ENCODE results near the gene TOM1L2.

TOM1L2 gene

GRCh38 chr17:17855976-17856375, 116.2 kb downstream of the TOM1L2 start:
- no peak for TF ChIP-seq CTCF (IDR thresholded peaks at IDR 0.05; ENCODE audit: insufficient read depth, low read depth, low read length, missing control alignments)
- no peak for DNase-seq (ENCODE audit: low read depth)
- H3K4me3 ChIP-seq (ENCODE audit: low read depth, low read length) = no peak overlapping the region

- TF ChIP-seq CTCF (IDR thresholded peaks at IDR 0.05; ENCODE audit: insufficient read depth, low read depth, low read length, missing control alignments) = no peak
- H3K4me3 ChIP-seq (ENCODE audit: low read depth, low read length) = no peak overlapping the region
- peak; percentile 43 for DNase-seq (ENCODE audit: low read depth)
Observed at GRCh38 chr17:17853811-17854447, 118.3 kb downstream of the TOM1L2 start.

GRCh38 chr17:17852930-17853329, 119.3 kb downstream of the TOM1L2 start:
- no peak for DNase-seq (ENCODE audit: low read depth)
- H3K4me3 ChIP-seq (ENCODE audit: low read depth, low read length) = no peak overlapping the region
- no peak for TF ChIP-seq CTCF (IDR thresholded peaks at IDR 0.05; ENCODE audit: insufficient read depth, low read depth, low read length, missing control alignments)

- no peak for DNase-seq (ENCODE audit: low read depth)
- no peak overlapping the region for H3K4me3 ChIP-seq (ENCODE audit: low read depth, low read length)
- no peak for TF ChIP-seq CTCF (IDR thresholded peaks at IDR 0.05; ENCODE audit: insufficient read depth, low read depth, low read length, missing control alignments)
Observed at GRCh38 chr17:17851103-17852002, 120.8 kb downstream of the TOM1L2 start.

GRCh38 chr17:17849845-17850373, 122.3 kb downstream of the TOM1L2 start:
- no peak overlapping the region for H3K4me3 ChIP-seq (ENCODE audit: low read depth, low read length)
- DNase-seq (ENCODE audit: low read depth) = peak; percentile 59
- TF ChIP-seq CTCF (IDR thresholded peaks at IDR 0.05; ENCODE audit: insufficient read depth, low read depth, low read length, missing control alignments) = peak; percentile 27

GRCh38 chr17:17849147-17849820, 122.9 kb downstream of the TOM1L2 start:
- TF ChIP-seq CTCF (IDR thresholded peaks at IDR 0.05; ENCODE audit: insufficient read depth, low read depth, low read length, missing control alignments) = no peak
- no peak overlapping the region for H3K4me3 ChIP-seq (ENCODE audit: low read depth, low read length)
- DNase-seq (ENCODE audit: low read depth) = peak; percentile 71
